Measurements from ENCODE around the gene OXA1L.
"Not testable (repeated sequence)": the region's sequence is repeated elsewhere in the genome, so short reads cannot be mapped to it uniquely, and the experiment has no call there.

OXA1L gene

GRCh38 chr14:22803687-22803974 lies 37.1 kb downstream of the OXA1L start:
- no peak overlapping the region for H3K4me3 ChIP-seq (ENCODE audit: low read depth, low read length)
- no peak for TF ChIP-seq CTCF (IDR thresholded peaks at IDR 0.05; ENCODE audit: low read depth, low read length, missing control alignments)
- in situ Hi-C loops (cut with HindIII; ENCODE audit: low sequenced_read_pairs), result loop anchor here (5.0 kb wide), 1 partner anchor 36 kb away; the partner anchor contains the start of gene OXA1L
- no peak for DNase-seq (ENCODE audit: low read depth)

DNA sequence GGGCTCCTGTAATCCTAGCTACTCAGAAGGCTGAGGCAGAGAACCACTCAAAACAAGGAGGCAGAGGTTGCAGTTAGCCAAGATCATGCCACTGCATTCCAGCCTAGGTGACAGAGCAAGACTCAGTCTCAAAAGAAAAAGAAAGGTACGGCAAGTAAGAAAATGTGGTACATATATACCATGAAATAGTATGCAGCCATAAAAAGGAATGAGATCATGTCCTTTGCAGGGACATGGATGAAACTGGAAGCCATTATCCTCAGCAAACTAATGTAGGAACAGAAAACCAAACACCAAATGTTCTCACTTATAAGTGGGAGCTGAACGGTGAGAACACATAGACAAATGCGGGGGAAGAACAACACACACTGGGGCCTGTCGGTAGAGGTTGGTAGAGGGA lies 38.7 kb downstream of the OXA1L start:
- DNase-seq (ENCODE audit: low read depth); in situ Hi-C loops (cut with HindIII; ENCODE audit: low sequenced_read_pairs); H3K4me3 ChIP-seq (ENCODE audit: low read depth, low read length): not testable (repeated sequence)

- DNase-seq (ENCODE audit: low read depth), result no peak
- TF ChIP-seq CTCF (IDR thresholded peaks at IDR 0.05; ENCODE audit: low read depth, low read length, missing control alignments), result no peak
- no peak overlapping the region for H3K4me3 ChIP-seq (ENCODE audit: low read depth, low read length)
- in situ Hi-C loops (cut with HindIII; ENCODE audit: low sequenced_read_pairs), result no loop called here
Observed at GRCh38 chr14:22807432-22808087, 41.1 kb downstream of the OXA1L start.

GRCh38 chr14:22808388-22809209 lies 42.1 kb downstream of the OXA1L start:
- in situ Hi-C loops (cut with HindIII; ENCODE audit: low sequenced_read_pairs), result no loop called here
- no peak for TF ChIP-seq CTCF (IDR thresholded peaks at IDR 0.05; ENCODE audit: low read depth, low read length, missing control alignments)
- DNase-seq (ENCODE audit: low read depth), result no peak
- no peak overlapping the region for H3K4me3 ChIP-seq (ENCODE audit: low read depth, low read length)

- in situ Hi-C loops (cut with HindIII; ENCODE audit: low sequenced_read_pairs), result no loop called here
- H3K4me3 ChIP-seq (ENCODE audit: low read depth, low read length), result no peak overlapping the region
- TF ChIP-seq CTCF (IDR thresholded peaks at IDR 0.05; ENCODE audit: low read depth, low read length, missing control alignments), result no peak
- no peak for DNase-seq (ENCODE audit: low read depth)
Observed at GRCh38 chr14:22811722-22812121, 45.2 kb downstream of the OXA1L start.

- no peak for DNase-seq (ENCODE audit: low read depth)
- in situ Hi-C loops (cut with HindIII; ENCODE audit: low sequenced_read_pairs), result no loop called here
- TF ChIP-seq CTCF (IDR thresholded peaks at IDR 0.05; ENCODE audit: low read depth, low read length, missing control alignments), result no peak
- no peak overlapping the region for H3K4me3 ChIP-seq (ENCODE audit: low read depth, low read length)
Observed at GRCh38 chr14:22812744-22813143, 46.3 kb downstream of the OXA1L start.

DNA sequence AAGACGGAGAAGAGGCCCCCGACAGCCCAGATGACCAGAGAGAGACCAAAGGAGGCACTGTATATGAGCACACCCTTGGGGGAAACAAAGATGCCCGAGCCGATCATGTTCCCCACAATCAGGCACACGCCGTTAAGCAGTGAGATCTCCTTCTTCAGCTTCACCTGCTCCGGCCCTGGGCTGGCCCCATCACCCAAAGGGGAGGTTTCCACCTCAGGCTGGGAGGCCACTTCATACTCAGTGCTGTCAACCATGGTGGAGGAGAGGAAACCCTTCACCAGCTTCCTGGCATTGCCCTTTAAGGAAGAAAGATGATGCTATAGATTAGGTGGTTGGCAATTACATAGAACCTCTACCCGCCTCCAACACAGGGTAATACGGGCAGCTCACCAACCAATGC lies 46.7 kb downstream of the OXA1L start:
- no peak for DNase-seq (ENCODE audit: low read depth)
- H3K4me3 ChIP-seq (ENCODE audit: low read depth, low read length), result no peak overlapping the region
- in situ Hi-C loops (cut with HindIII; ENCODE audit: low sequenced_read_pairs), result no loop called here
- no peak for TF ChIP-seq CTCF (IDR thresholded peaks at IDR 0.05; ENCODE audit: low read depth, low read length, missing control alignments)

Data from astrocyte of the cerebellum (primary cell).